Liver (tissue), 9 donors: ENCODE measurements around the gene PRMT7. TPM values are rescaled to one million over a fixed set of nuclear protein-coding genes. Genes with fewer than 3 reads are reported as not detected.

Experiments used
- DNase-seq: peaks from one replicate; pipeline ENCODE4 v3.0.0-alpha.2; 2017; ENCODE audit warnings: low spot score
- H3K27ac ChIP-seq, 2 donors: one replicate each; pipeline ENCODE4 v1.7.0; 2013; ENCODE audit warnings: inconsistent platforms in 2 of 2, low read length in 2 of 2, control low read depth in 1 of 2, low read depth in 1 of 2, mild to moderate bottlenecking in 1 of 2
- H3K27me3 ChIP-seq, 4 donors: one replicate each; pipeline versions ENCODE4 v1.6.1 to v1.7.0; 2013; ENCODE audit warnings: low read length in 3 of 4, inconsistent platforms in 1 of 4, mild to moderate bottlenecking in 1 of 4, moderate library complexity in 1 of 4; ENCODE audit not compliant: control insufficient read depth in 4 of 4, insufficient read depth in 4 of 4
- H3K36me3 ChIP-seq, 4 donors: one replicate each; pipeline versions ENCODE4 v1.6.1 to v1.7.0; 2013; ENCODE audit warnings: low read length in 3 of 4, mild to moderate bottlenecking in 3 of 4, low read depth in 1 of 4, moderate library complexity in 1 of 4; ENCODE audit not compliant: control insufficient read depth in 4 of 4, insufficient read depth in 3 of 4
- H3K4me1 ChIP-seq, 4 donors: one replicate each; pipeline versions ENCODE4 v1.6.1 to v1.7.0; 2013; ENCODE audit warnings: low read length in 3 of 4, mild to moderate bottlenecking in 3 of 4, moderate library complexity in 1 of 4; ENCODE audit not compliant: control insufficient read depth in 4 of 4, insufficient read depth in 4 of 4
- H3K4me3 ChIP-seq, 3 donors: one replicate each; pipeline versions ENCODE4 v1.6.1 to v1.7.0; 2013; ENCODE audit warnings: low read length in 3 of 3, control low read depth in 1 of 3, low read depth in 1 of 3, mild to moderate bottlenecking in 1 of 3
- H3K9ac ChIP-seq, 2 donors: one replicate each; pipeline ENCODE4 v1.7.0; 2013; ENCODE audit warnings: low read length in 2 of 2, mild to moderate bottlenecking in 2 of 2, moderate library complexity in 2 of 2, control low read depth in 1 of 2, low read depth in 1 of 2
- H3K9me3 ChIP-seq, 4 donors: one replicate each; pipeline versions ENCODE4 v1.6.1 to v1.7.0; 2013; ENCODE audit warnings: low read length in 3 of 4; ENCODE audit not compliant: control insufficient read depth in 4 of 4
- CTCF ChIP-seq: fragments of 150-350 bp; IDR thresholded peaks from 2 replicates; pipeline ENCODE4 v1.5.1; 2017; ENCODE audit warnings: improper control_type of control experiment, low read depth, low read length; ENCODE audit not compliant: missing input control
- EGR1 ChIP-seq, 2 donors: IDR thresholded peaks; 2 replicates each; pipeline ENCODE4 v1.6.1; 2016 to 2018; ENCODE audit warnings: antibody characterized with exemption in 2 of 2, low read depth in 2 of 2
- FOXA1 ChIP-seq: IDR thresholded peaks from 2 replicates; pipeline ENCODE4 v1.6.1; 2016; ENCODE audit warnings: antibody characterized with exemption
- FOXA2 ChIP-seq: IDR thresholded peaks from 2 replicates; pipeline ENCODE4 v1.6.1; 2016; ENCODE audit warnings: antibody characterized with exemption
- GABPA ChIP-seq, 2 donors: IDR thresholded peaks in 1 of 2; conservative IDR thresholded peaks in 1 of 2; 2 replicates each; pipeline ENCODE4 v1.6.1; 2016; ENCODE audit warnings: antibody characterized with exemption in 2 of 2, mild to moderate bottlenecking in 1 of 2, moderate library complexity in 1 of 2
- HNF4A ChIP-seq, 2 donors: conservative IDR thresholded peaks; 2 replicates each; pipeline ENCODE4 v1.6.1; 2016; ENCODE audit warnings: antibody characterized with exemption in 2 of 2, mild to moderate bottlenecking in 2 of 2
- HNF4G ChIP-seq: IDR thresholded peaks from 2 replicates; pipeline ENCODE4 v1.6.1; 2016; ENCODE audit warnings: antibody characterized with exemption
- JUND ChIP-seq, 2 donors: IDR thresholded peaks; 2 replicates each; pipeline ENCODE4 v1.6.1; 2016; ENCODE audit warnings: antibody characterized with exemption in 2 of 2
- MAX ChIP-seq: IDR thresholded peaks from 2 replicates; pipeline ENCODE4 v1.6.1; 2016; ENCODE audit warnings: antibody characterized with exemption
- RAD21 ChIP-seq, 2 donors: IDR thresholded peaks; 2 replicates each; pipeline ENCODE4 v1.6.1; 2016; ENCODE audit warnings: antibody characterized with exemption in 2 of 2, mild to moderate bottlenecking in 2 of 2
- REST ChIP-seq: IDR thresholded peaks from 2 replicates; pipeline ENCODE4 v1.6.1; 2016; ENCODE audit warnings: antibody characterized with exemption, mild to moderate bottlenecking
- RXRA ChIP-seq, 2 donors: IDR thresholded peaks; 2 replicates each; pipeline ENCODE4 v1.6.1; 2017 to 2018; ENCODE audit warnings: antibody characterized with exemption in 2 of 2, mild to moderate bottlenecking in 1 of 2
- SP1 ChIP-seq: IDR thresholded peaks from 2 replicates; pipeline ENCODE4 v1.6.1; 2018; ENCODE audit warnings: antibody characterized with exemption, mild to moderate bottlenecking
- TAF1 ChIP-seq: conservative IDR thresholded peaks from 2 replicates; pipeline ENCODE4 v1.6.1; 2016; ENCODE audit warnings: antibody characterized with exemption, mild to moderate bottlenecking
- YY1 ChIP-seq: IDR thresholded peaks from 2 replicates; pipeline ENCODE4 v1.6.1; 2016; ENCODE audit warnings: antibody characterized with exemption, mild to moderate bottlenecking
- WGBS: extraction: QIAGEN DNeasy Blood & Tissue Kit; methylation state at CpG from one replicate; pipeline ENCODE4 v1.1.7; 2013; 5-methylcytosine and 5-hydroxymethylcytosine counted together
- polyA plus RNA-seq, 2 donors: library from polyadenylated mRNA; stranded (reverse) in 1 of 2; unstranded in 1 of 2; fragments of 200-250 nt in 1 of 2; fragments of >200 nt in 1 of 2; fragmentation: Nextera tagmentation in 1 of 2; extraction: Ambion mirVana in 1 of 2; gene quantifications; one replicate each; pipeline versions ENCODE4 v1.2.1 to v1.2.3, GENCODE V29; 2013 to 2015
- total RNA-seq, 2 donors: library from RNA; depleted of rRNA; stranded (reverse); fragments of >200 nt; gene quantifications; one replicate each; pipeline ENCODE4 v1.2.3, GENCODE V29; 2014
- TF ChIP-seq, protein P1 (sequence below): IDR thresholded peaks from 2 replicates; pipeline ENCODE4 v1.6.1; 2016; ENCODE audit warnings: antibody characterized with exemption
- TF ChIP-seq, protein P2 (sequence below): IDR thresholded peaks from 2 replicates; pipeline ENCODE4 v1.6.1; 2016; ENCODE audit warnings: antibody characterized with exemption
- donor health status: healthy.
- donor health status: healthy.
- donor health status: healthy.
- donor health status: healthy.
- donor health status: healthy.

Gene PRMT7
- total and polyA plus RNA-seq, 4 donors, result 10.7 to 31.5 (median 17.5) TPM

- WGBS, result 95% methylated on average over 27 of the region's 27 CpGs
- Histone ChIP-seq H3K4me3 (no peak overlapping the region), H3K4me1 (peaks cover 2 to 20% (median 17%) of the 10 kb centered on the region in 4 donors), H3K36me3 (peaks cover 8 to 65% (median 30%) of the 10 kb centered on the region in 4 donors), H3K9me3 (no peaks in the 10 kb centered on the region), H3K27ac (no peak overlapping the region), H3K27me3 (no peaks in the 10 kb centered on the region), H3K9ac (no peak overlapping the region)
- no peak for DNase-seq
- TF ChIP-seq, protein P1, sequence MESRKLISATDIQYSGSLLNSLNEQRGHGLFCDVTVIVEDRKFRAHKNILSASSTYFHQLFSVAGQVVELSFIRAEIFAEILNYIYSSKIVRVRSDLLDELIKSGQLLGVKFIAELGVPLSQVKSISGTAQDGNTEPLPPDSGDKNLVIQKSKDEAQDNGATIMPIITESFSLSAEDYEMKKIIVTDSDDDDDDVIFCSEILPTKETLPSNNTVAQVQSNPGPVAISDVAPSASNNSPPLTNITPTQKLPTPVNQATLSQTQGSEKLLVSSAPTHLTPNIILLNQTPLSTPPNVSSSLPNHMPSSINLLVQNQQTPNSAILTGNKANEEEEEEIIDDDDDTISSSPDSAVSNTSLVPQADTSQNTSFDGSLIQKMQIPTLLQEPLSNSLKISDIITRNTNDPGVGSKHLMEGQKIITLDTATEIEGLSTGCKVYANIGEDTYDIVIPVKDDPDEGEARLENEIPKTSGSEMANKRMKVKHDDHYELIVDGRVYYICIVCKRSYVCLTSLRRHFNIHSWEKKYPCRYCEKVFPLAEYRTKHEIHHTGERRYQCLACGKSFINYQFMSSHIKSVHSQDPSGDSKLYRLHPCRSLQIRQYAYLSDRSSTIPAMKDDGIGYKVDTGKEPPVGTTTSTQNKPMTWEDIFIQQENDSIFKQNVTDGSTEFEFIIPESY, result no peak
- no peak for TF ChIP-seq EGR1 (IDR thresholded peaks at IDR 0.05; ENCODE audit: low read depth in 2 of 2)
- no peak for TF ChIP-seq FOXA2
- no peak for TF ChIP-seq TAF1
- TF ChIP-seq HNF4A (conservative IDR thresholded peaks at IDR 0.05), result no peak
Measured at GRCh38 chr16:68348639-68349445, 38.0 kb downstream of the PRMT7 start.

DNA sequence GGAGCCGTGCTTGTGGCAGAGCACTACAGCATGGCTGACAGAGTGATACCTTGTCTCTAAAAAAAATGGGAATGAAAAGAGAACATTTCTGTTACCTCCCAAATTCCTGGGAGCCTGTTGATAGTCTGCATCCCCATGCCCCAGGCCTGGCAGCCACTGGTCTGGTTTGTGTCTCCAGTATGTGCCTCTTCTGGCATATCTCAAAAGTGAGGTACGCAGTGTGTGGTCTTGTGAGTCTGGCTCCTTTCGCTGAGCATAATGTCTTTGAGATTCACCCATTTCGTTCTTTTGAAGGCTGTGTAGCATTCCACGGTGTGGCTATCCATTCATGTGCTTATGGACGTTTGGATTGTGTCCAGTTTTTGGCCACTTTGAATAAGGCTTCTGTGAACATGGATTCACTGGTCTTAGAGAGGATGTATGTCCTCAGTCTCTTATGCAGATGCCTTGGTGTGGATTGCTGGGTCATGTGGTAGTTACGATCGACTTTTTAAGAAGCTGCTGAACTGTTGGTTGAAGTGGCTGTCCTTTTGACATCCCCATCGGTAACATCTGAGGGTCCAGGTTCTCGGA lies 39.1 kb downstream of the PRMT7 start:
- Histone ChIP-seq H3K9me3 (no peaks in the 10 kb centered on the region), H3K27ac (no peak overlapping the region), H3K9ac (no peak overlapping the region), H3K4me1 (peaks cover 2 to 19% (median 16%) of the 10 kb centered on the region in 4 donors), H3K4me3 (no peak overlapping the region), H3K27me3 (no peaks in the 10 kb centered on the region), H3K36me3 (peaks cover 11 to 76% (median 37%) of the 10 kb centered on the region in 4 donors)
- 96% methylated on average over 10 of the region's 10 CpGs for WGBS
- TF ChIP-seq GABPA (IDR thresholded peaks at IDR 0.05 in 1 of 2, conservative IDR thresholded peaks at IDR 0.05 in 1 of 2) (no peak), HNF4G (no peak), RAD21 (IDR thresholded peaks at IDR 0.05) (no peak), MAX (no peak), JUND (IDR thresholded peaks at IDR 0.05) (no peak), HNF4A (conservative IDR thresholded peaks at IDR 0.05) (no peak), CTCF (no peak), FOXA2 (no peak), RXRA (IDR thresholded peaks at IDR 0.05) (no peak), YY1 (no peak), EGR1 (IDR thresholded peaks at IDR 0.05; ENCODE audit: low read depth in 2 of 2) (no peak), TAF1 (no peak), FOXA1 (no peak), REST (no peak), SP1 (no peak)
- TF ChIP-seq, protein P2, sequence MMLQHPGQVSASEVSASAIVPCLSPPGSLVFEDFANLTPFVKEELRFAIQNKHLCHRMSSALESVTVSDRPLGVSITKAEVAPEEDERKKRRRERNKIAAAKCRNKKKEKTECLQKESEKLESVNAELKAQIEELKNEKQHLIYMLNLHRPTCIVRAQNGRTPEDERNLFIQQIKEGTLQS, result no peak
- DNase-seq, result no peak
